ENCODE data around the gene FAM219A. TPM values are rescaled to one million over a fixed set of nuclear protein-coding genes. Genes with fewer than 3 reads are reported as not detected.
"Not testable (repeated sequence)": the region's sequence is repeated elsewhere in the genome, so short reads cannot be mapped to it uniquely, and the experiment has no call there.

Gene FAM219A
- total RNA-seq, 2 donors from 2014 or later, result 22.7 to 27.9 TPM

- no peak for ATAC-seq
- intact Hi-C loops (cut with DNase I), result no loop called here
Measured at GRCh38 chr9:34371886-34372466, 86.4 kb downstream of the FAM219A start.

GRCh38 chr9:34370970-34371880, 87.1 kb downstream of the FAM219A start:
- no peak for ATAC-seq
- intact Hi-C loops (cut with DNase I), result no loop called here
- DNase-seq, result no peak

More at GRCh38 chr9:34371886-34372466, 86.4 kb downstream of the FAM219A start:
- no peak for DNase-seq

DNA sequence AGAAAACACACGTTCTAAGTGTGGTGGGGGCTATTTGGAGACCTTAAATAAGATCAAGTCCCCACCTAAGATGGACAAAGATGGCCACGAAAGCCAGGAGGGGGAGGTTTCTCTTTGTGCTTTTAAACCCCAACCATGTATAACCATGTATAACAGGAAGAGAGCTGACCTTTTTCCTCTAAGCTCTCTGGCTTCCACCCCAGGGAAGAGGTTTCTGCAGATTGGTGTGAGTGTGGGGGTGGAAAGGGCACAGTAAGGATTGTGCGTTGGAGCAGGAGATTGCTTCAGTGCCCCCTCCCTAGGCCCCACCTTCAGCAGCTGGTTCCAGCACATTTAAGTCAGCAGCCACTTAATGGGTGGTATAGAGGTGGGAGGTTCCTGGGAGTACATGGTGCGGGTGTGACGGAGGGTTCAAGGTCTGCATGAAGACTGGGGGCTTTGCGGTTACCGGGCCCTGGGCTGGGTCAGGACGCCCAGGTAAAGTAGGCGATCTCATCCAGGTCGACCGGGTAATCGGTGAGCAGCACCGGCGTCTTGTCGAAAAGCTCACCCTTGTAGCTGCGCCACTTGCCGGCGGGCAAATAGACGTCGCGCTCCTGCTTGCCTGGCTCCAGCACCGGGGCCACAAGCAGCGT, 87.9 kb downstream of the FAM219A start:
- no peak for ATAC-seq
- no peak for DNase-seq
- intact Hi-C loops (cut with DNase I), result no loop called here

DNA sequence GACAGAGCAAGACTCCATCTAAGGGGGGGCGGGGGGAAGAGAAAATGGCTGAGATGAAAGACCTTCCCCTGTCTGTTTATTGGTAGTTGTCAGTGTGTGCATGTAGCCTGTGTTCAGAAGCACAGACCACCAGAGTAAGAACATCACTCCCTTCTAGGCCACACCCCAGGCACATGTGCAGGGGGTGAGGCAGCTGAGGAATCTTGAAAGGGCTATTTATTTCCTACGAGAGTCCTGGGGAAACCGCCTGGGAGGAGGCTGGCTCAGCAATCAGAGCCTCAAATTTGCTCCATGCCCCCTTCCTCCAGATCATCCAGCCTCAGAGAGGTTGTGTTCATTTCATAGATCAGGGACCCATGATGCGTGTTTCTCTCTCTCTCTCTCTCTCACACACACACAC, 88.7 kb downstream of the FAM219A start:
- ATAC-seq (no peak), DNase-seq (no peak)
- intact Hi-C loops (cut with DNase I), result no loop called here

DNA sequence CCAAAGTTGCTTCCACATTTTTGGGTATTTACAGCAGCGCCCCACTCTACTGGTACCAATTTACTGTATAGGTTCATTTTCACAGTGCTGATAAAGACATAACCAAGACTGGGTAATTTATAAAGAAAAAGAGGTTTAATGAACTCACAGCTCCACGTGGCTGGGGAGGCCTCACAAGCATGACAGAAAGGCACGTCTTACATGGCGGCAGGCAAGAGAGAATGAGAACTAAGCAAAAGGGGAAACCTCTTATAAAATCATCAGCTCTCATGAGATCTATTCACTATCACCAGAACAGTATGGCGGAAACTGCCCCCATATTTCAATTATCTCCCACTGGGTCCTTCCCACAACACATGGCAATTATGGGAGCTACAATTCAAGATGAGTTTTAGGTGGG, 89.6 kb downstream of the FAM219A start:
- DNase-seq; intact Hi-C loops (cut with DNase I); ATAC-seq: not testable (repeated sequence)

- DNase-seq; intact Hi-C loops (cut with DNase I); ATAC-seq: not testable (repeated sequence)
Measured at GRCh38 chr9:34367751-34368410, 90.5 kb downstream of the FAM219A start.

DNA sequence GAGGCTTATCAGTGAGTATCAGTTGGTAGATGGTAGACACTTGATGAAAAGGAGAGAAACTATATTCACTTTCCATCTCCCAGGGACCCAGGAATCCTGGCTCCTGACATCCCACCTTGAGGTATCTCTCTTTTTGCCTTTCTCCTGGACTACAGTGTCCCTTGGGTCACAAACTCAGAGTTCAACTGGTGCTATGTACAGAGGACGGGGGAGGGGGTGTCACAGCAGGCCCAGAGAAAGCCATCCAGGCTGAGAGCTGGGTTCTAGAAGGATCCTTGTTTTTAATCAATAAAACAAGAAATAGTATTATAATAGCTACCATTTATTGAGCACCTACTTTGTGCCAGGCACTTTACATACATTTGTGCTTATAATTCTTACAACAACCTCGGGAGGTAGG, 92.0 kb downstream of the FAM219A start:
- DNase-seq (no peak), ATAC-seq (no peak)
- intact Hi-C loops (cut with DNase I), result no loop called here

DNA sequence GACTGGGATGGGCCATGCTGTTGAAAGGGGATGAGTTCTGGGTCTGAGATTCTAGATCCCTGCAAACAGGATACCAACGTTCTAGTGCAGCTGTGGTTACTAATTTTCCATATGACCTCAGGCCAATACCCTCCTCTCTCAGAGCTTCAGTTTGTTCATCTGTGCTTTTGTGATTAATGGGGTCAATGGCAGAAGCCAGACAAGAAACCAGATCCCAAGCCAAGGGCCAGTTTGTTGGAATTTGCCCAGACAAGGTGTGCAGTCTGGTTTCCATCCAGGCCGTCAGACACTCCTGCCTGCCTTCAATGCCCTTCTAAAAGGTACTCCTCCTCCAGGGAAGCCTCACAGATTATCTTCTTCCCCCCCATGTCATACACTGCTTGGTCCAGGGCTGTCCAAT, 93.1 kb downstream of the FAM219A start:
- intact Hi-C loops (cut with DNase I), result no loop called here
- DNase-seq (no peak), ATAC-seq (no peak)

GRCh38 chr9:34363619-34364351, 94.6 kb downstream of the FAM219A start:
- ATAC-seq, result peak; percentile 74 to 83
- peak; percentile 56 for DNase-seq
- intact Hi-C loops (cut with DNase I), result no loop called here

- no peak for ATAC-seq
- no peak for DNase-seq
- intact Hi-C loops (cut with DNase I), result no loop called here
Measured at GRCh38 chr9:34362614-34363214, 95.7 kb downstream of the FAM219A start.

GRCh38 chr9:34352957-34353356, 105.4 kb downstream of the FAM219A start:
- DNase-seq; ATAC-seq; intact Hi-C loops (cut with DNase I): not testable (repeated sequence)

GRCh38 chr9:34352122-34352652, 106.2 kb downstream of the FAM219A start:
- intact Hi-C loops (cut with DNase I); DNase-seq; ATAC-seq: not testable (repeated sequence)

- no peak for ATAC-seq
- intact Hi-C loops (cut with DNase I), result no loop called here
- no peak for DNase-seq
Measured at GRCh38 chr9:34349324-34349723, 109.0 kb downstream of the FAM219A start.

Other genes with a start within 250 kb of the FAM219A start
- gene KIF24, start 129.3 kb downstream of the FAM219A start, total RNA-seq, result under 1 TPM; 0.34 to 0.59 TPM
- gene NUDT2, start 129.0 kb downstream of the FAM219A start, total RNA-seq, result 10 to 100 TPM; 15.8 to 22.4 TPM
- 1 to 10 TPM; 5.5 to 6.0 TPM for gene MYORG, start 81.7 kb downstream of the FAM219A start, total RNA-seq
- under 1 TPM in 1 of 2 donors, not detected in 1; 0.29 TPM for gene DNAI1, start 235 bp upstream of the FAM219A start, total RNA-seq
- under 1 TPM; 0.56 to 0.60 TPM for gene ENHO, start 64.4 kb upstream of the FAM219A start, total RNA-seq
- 10 to 100 TPM; 21.3 to 45.3 TPM for gene CNTFR, start 131.2 kb upstream of the FAM219A start, total RNA-seq
- 10 to 100 TPM; 20.8 to 27.8 TPM for gene RPP25L, start 153.5 kb upstream of the FAM219A start, total RNA-seq
- gene DCTN3, start 161.9 kb upstream of the FAM219A start, total RNA-seq, result 100 to 1,000 TPM in 1 of 2 donors, 10 to 100 TPM in 1; 93.6 to 109 TPM
- gene ARID3C, start 170.5 kb upstream of the FAM219A start, total RNA-seq, result not detected
- gene SIGMAR1, start 179.2 kb upstream of the FAM219A start, total RNA-seq, result 10 to 100 TPM; 31.8 to 33.3 TPM
- gene GALT, start 188.1 kb upstream of the FAM219A start, total RNA-seq, result 10 to 100 TPM; 36.9 to 37.9 TPM
- gene IL11RA, start 193.6 kb upstream of the FAM219A start, total RNA-seq, result 10 to 100 TPM; 38.3 to 51.0 TPM
- not detected for gene CCL27, start 204.1 kb upstream of the FAM219A start, total RNA-seq
- gene CCL19, start 232.7 kb upstream of the FAM219A start, total RNA-seq, result 10 to 100 TPM in 1 of 2 donors, 1 to 10 TPM in 1; 8.0 to 13.4 TPM

Measured in left cardiac atrium (tissue), 4 donors.